Gastroesophageal sphincter (tissue), 4 donors: ENCODE data around the gene LNP1. TPM values are rescaled to one million over a fixed set of nuclear protein-coding genes. Genes with fewer than 3 reads are reported as not detected.
A peak's percentile ranks its signal among the peaks of the same experiment; 100 is the strongest.
"Not testable (repeated sequence)": the region's sequence is repeated elsewhere in the genome, so short reads cannot be mapped to it uniquely, and the experiment has no call there.

Experiments
- ATAC-seq: fragments of 150-250 bp; one replicate; pipeline ENCODE4 v1.9.1; 2016; ENCODE audit warnings: mild to moderate bottlenecking, moderate library complexity
- H3K27ac ChIP-seq, 4 donors: fragments of 200-600 bp; sonication (generic) in 3 of 4; 1 replicate in 3 of 4; 2 replicates in 1 of 4; pipeline ENCODE4 v1.5.1; 2016 to 2019
- H3K27me3 ChIP-seq: fragments of 200-600 bp; sonication (generic); one replicate; pipeline ENCODE4 v1.5.1; 2019
- H3K36me3 ChIP-seq, 2 donors: fragments of 200-600 bp; sonication (generic); one replicate each; pipeline ENCODE4 v1.5.1; 2019; ENCODE audit warnings: control low read depth in 1 of 2
- H3K4me1 ChIP-seq, 3 donors: fragments of 200-600 bp; sonication (generic); 1 replicate in 2 of 3; 2 replicates in 1 of 3; pipeline ENCODE4 v1.5.1; 2016 to 2019; ENCODE audit warnings: control low read depth in 2 of 3
- H3K4me3 ChIP-seq, 2 donors: fragments of 200-600 bp; sonication (generic); one replicate each; pipeline ENCODE4 v1.5.1; 2019; ENCODE audit warnings: mild to moderate bottlenecking in 1 of 2, moderate library complexity in 1 of 2
- H3K9me3 ChIP-seq, 3 donors: fragments of 200-600 bp; sonication (generic); one replicate each; pipeline ENCODE4 v1.5.1; 2017 to 2019; ENCODE audit warnings: control low read depth in 2 of 3
- EP300 ChIP-seq: sonication (generic); formaldehyde crosslinking; IDR thresholded peaks from one replicate; pipeline ENCODE4 v1.6.1; 2017; ENCODE audit warnings: antibody characterized with exemption, mild to moderate bottlenecking
- POLR2A ChIP-seq, 2 donors: fragments of 450-650 bp; IDR thresholded peaks; one replicate each; pipeline ENCODE4 v1.6.1; 2017; ENCODE audit warnings: antibody characterized with exemption in 2 of 2, mild to moderate bottlenecking in 2 of 2, moderate library complexity in 1 of 2
- POLR2AphosphoS5 ChIP-seq: sonication (generic); formaldehyde crosslinking; IDR thresholded peaks from one replicate; pipeline ENCODE4 v1.6.1; 2017; ENCODE audit warnings: antibody characterized with exemption
- WGBS, 2 donors: methylation state at CpG; one replicate each; pipeline ENCODE4 v1.1.5; 2018; ENCODE audit warnings: low coverage in 1 of 2; 5-methylcytosine and 5-hydroxymethylcytosine counted together
- total RNA-seq, 4 donors: library from RNA; depleted of rRNA; stranded (reverse); fragments of >200 nt; gene quantifications; one replicate each; pipeline ENCODE4 v1.1.0, GENCODE V29; 2016
- TF ChIP-seq, protein P1 (sequence below), 4 experiments: fragments of 200-600 bp in 2 of 4; fragments of 450-650 bp in 2 of 4; sonication (generic) in 1 of 4; IDR thresholded peaks; one replicate each; pipeline ENCODE4 v1.5.1; 2017 to 2019; ENCODE audit warnings: antibody characterized with exemption in 4 of 4, mild to moderate bottlenecking in 2 of 4, moderate library complexity in 2 of 4

LNP1 gene, protein sequence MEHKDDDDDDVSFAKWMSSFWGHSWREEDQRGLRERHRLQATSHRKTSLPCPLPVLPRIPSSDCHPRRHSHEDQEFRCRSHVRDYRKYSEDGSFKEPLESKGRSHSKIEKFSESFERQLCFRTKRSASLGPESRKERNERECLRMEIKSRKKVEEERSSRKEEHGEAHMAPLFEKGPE
- total RNA-seq: 1 to 10 TPM; 2.3 to 3.9 (median 3.2) TPM

- Histone ChIP-seq H3K9me3 (no peaks in the 10 kb centered on the region), H3K27ac (peak within 1 kb of the TSS; percentile 81 to 95 (median 94)), H3K4me1 (peaks cover 9 to 69% (median 17%) of the 10 kb centered on the region in 3 donors), H3K36me3 (no peaks in the 10 kb centered on the region), H3K4me3 (peak within 1 kb of the TSS; percentile 86 to 92), H3K27me3 (no peaks in the 10 kb centered on the region)
- peak; percentile 98 for ATAC-seq
- TF ChIP-seq, protein P1, sequence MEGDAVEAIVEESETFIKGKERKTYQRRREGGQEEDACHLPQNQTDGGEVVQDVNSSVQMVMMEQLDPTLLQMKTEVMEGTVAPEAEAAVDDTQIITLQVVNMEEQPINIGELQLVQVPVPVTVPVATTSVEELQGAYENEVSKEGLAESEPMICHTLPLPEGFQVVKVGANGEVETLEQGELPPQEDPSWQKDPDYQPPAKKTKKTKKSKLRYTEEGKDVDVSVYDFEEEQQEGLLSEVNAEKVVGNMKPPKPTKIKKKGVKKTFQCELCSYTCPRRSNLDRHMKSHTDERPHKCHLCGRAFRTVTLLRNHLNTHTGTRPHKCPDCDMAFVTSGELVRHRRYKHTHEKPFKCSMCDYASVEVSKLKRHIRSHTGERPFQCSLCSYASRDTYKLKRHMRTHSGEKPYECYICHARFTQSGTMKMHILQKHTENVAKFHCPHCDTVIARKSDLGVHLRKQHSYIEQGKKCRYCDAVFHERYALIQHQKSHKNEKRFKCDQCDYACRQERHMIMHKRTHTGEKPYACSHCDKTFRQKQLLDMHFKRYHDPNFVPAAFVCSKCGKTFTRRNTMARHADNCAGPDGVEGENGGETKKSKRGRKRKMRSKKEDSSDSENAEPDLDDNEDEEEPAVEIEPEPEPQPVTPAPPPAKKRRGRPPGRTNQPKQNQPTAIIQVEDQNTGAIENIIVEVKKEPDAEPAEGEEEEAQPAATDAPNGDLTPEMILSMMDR (IDR thresholded peaks at IDR 0.05): no peak
- TF ChIP-seq POLR2A (IDR thresholded peaks at IDR 0.05) (peak; percentile 35 to 38), POLR2AphosphoS5 (peak; percentile 78), EP300 (no peak)
- WGBS, 2 donors: 0 to 1% methylated on average over 6 to 20 of the region's 64 CpGs
These were observed at the start of gene LNP1, which contains the start of gene TOMM70 for GRCh38 chr3:100400780-100401673. Gene LNP1, plus strand, starts transcription at chr3:100401539. Its CDS starts 28,191 bp downstream, at chr3:100429730. Gene TOMM70, minus strand, starts transcription at chr3:100401089. Its CDS starts 140 bp downstream, at chr3:100400949.

GRCh38 chr3:100351770-100352169, 49.6 kb upstream of the LNP1 start:
- WGBS, 2 donors: 100% methylated on average over 1 of the region's 2 CpGs; no CpG with 5 or more reads in 1 of the 2 donors
- not testable (repeated sequence) for H3K4me3 ChIP-seq, H3K27ac ChIP-seq, H3K4me1 ChIP-seq, H3K9me3 ChIP-seq, ATAC-seq, H3K27me3 ChIP-seq
- peaks cover 3 to 92% of the 10 kb centered on the region in 2 donors for H3K36me3 ChIP-seq

- no peaks in the 10 kb centered on the region for H3K4me1 ChIP-seq
- H3K36me3 ChIP-seq: peaks cover 3 to 92% of the 10 kb centered on the region in 2 donors
- H3K27me3 ChIP-seq: no peaks in the 10 kb centered on the region
- ATAC-seq: no peak
- H3K27ac ChIP-seq: no peak overlapping the region
- no peaks in the 10 kb centered on the region for H3K9me3 ChIP-seq
- WGBS, 2 donors: 95% methylated on average over 6 to 7 of the region's 10 CpGs
- no peak overlapping the region for H3K4me3 ChIP-seq
- TF ChIP-seq POLR2A (IDR thresholded peaks at IDR 0.05) (no peak), EP300 (no peak), POLR2AphosphoS5 (no peak)
These were observed 48.8 kb upstream of the LNP1 start for GRCh38 chr3:100352296-100353231.

- Histone ChIP-seq H3K4me1 (no peaks in the 10 kb centered on the region), H3K4me3 (no peak overlapping the region), H3K9me3 (no peaks in the 10 kb centered on the region), H3K27me3 (no peaks in the 10 kb centered on the region), H3K27ac (no peak overlapping the region), H3K36me3 (peaks cover 3 to 92% of the 10 kb centered on the region in 2 donors)
- WGBS, 2 donors: 94% methylated on average over 3 of the region's 3 CpGs; no CpG with 5 or more reads in 1 of the 2 donors
- no peak for TF ChIP-seq POLR2AphosphoS5
- no peak for TF ChIP-seq EP300
- TF ChIP-seq, protein P1 (IDR thresholded peaks at IDR 0.05): no peak
- no peak for TF ChIP-seq POLR2A (IDR thresholded peaks at IDR 0.05)
- no peak for ATAC-seq
These were observed 46.5 kb upstream of the LNP1 start for GRCh38 chr3:100354850-100355249.

- H3K9me3 ChIP-seq: peaks cover 0 to 6% (median 0%) of the 10 kb centered on the region in 3 donors
- ATAC-seq: no peak
- WGBS, 2 donors: 83 to 100% methylated on average over 1 to 2 of the region's 2 CpGs
- no peak for TF ChIP-seq EP300
- no peak for TF ChIP-seq POLR2A (IDR thresholded peaks at IDR 0.05)
- TF ChIP-seq POLR2AphosphoS5: no peak
- TF ChIP-seq, protein P1 (IDR thresholded peaks at IDR 0.05): no peak
- no peaks in the 10 kb centered on the region for H3K4me1 ChIP-seq
- H3K27me3 ChIP-seq: no peaks in the 10 kb centered on the region
- H3K27ac ChIP-seq: no peak overlapping the region
- H3K36me3 ChIP-seq: peaks cover 0 to 98% of the 10 kb centered on the region in 2 donors
- H3K4me3 ChIP-seq: no peak overlapping the region
These were observed 42.9 kb upstream of the LNP1 start for GRCh38 chr3:100358413-100358812.
